Fibroblast of the aortic adventitia (primary cell): ENCODE results near the gene HOXB4. TPM values are rescaled to one million over a fixed set of nuclear protein-coding genes. Genes with fewer than 3 reads are reported as not detected.
A peak's percentile ranks its signal among the peaks of the same experiment; 100 is the strongest.

Source experiments
- DNase-seq: peaks from one replicate; pipeline ENCODE4 v3.0.0-alpha.2; 2010; ENCODE audit warnings: low read depth
- H3K4me3 ChIP-seq: 2 replicates; pipeline ENCODE4 v1.5.1; 2011; ENCODE audit warnings: low read depth, mild to moderate bottlenecking, control low read depth, low read length, moderate library complexity
- total RNA-seq: library from RNA; depleted of rRNA; stranded (reverse); fragments of >200 nt; gene quantifications from 2 replicates; pipeline ENCODE4 v1.2.3, GENCODE V29; 2012; ENCODE audit warnings: low replicate concordance
- TF ChIP-seq, protein P1 (sequence below): IDR thresholded peaks from 2 replicates; pipeline ENCODE4 v1.5.1; 2011; ENCODE audit warnings: mild to moderate bottlenecking, low read length, control low read depth, inconsistent platforms; ENCODE audit not compliant: insufficient read depth

The HOXB4 gene
- total RNA-seq, 1 donor: 3.8 TPM

DNA sequence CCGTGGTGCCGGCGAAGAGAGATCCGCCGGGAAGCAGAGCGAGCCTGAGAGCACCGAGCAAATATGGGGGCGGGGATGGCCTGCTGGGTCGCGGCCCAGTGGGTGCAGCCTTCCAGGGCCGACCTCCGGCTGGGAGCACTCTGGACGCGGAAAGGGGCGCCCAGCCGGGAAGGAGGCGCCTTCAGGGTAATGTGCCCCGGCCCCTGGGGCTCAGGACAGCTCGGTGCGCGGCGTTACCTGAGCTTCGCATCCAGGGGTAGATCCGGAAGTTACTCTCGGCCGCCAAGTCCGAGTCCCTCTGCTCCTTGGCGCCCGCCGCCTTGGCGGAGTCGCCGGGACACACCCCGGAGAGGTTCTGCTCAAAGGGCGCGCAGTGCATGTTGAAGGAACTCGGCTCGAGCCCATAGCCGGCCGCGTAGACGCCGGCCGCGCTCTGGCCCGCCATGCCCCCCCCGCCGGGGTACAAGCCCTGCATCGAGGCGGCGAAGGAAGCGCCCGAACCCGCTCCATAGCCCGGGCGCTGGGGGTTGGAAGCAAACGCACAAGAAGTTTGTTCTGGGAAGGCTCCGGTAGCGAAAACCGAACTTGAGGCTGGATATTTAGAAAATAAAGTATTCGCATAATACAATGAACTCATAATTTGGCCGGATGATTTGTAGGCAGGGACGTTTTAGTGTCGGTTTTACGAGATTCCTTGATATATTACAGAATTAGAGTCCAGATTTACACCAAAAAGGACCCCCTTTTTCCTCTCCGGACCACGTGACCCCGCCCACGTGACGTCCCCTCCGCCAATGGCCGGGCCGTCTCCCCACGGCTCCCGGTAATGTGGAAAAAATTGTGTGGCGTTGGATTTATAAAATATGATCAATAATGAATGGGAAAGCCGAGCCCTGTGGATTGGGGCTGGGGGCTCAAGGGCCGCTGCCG, 32.4 kb upstream of the HOXB4 start, which contains the start of gene HOXB7:
TSS of gene HOXB7 (minus strand) at position 736 of the 930 bp plus-strand sequence. CDS start at position 637, 99 bp downstream.
- DNase-seq: peak; percentile 48
- peak within 1 kb of the TSS; percentile 55 for H3K4me3 ChIP-seq
- TF ChIP-seq, protein P1, sequence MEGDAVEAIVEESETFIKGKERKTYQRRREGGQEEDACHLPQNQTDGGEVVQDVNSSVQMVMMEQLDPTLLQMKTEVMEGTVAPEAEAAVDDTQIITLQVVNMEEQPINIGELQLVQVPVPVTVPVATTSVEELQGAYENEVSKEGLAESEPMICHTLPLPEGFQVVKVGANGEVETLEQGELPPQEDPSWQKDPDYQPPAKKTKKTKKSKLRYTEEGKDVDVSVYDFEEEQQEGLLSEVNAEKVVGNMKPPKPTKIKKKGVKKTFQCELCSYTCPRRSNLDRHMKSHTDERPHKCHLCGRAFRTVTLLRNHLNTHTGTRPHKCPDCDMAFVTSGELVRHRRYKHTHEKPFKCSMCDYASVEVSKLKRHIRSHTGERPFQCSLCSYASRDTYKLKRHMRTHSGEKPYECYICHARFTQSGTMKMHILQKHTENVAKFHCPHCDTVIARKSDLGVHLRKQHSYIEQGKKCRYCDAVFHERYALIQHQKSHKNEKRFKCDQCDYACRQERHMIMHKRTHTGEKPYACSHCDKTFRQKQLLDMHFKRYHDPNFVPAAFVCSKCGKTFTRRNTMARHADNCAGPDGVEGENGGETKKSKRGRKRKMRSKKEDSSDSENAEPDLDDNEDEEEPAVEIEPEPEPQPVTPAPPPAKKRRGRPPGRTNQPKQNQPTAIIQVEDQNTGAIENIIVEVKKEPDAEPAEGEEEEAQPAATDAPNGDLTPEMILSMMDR: no peak

DNA sequence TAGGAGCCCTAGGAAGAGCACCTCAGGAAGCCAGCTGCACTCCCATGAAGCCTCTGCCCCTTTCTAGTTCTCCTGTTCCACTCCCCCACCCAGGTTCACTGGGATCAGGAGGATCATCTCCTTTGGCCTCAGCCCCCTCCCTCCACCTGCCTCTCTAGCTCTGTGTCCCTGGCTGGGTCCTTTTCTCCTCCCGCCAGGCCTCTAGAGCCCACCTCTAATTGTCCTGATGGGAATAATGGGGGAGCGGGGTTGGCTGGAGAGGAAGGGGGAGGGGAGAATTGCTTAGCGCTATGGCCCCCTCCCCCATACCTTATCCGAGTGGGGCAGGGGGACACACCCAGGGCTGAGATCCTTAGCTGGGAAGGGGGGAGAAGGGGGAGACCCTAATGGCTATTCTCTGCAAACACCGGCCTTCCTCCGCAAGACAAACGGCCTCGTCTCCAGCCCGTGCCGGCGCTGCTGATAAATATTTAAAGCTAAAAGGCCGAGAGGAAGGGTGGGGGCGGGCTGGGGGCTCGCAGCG, 31.7 kb upstream of the HOXB4 start:
- TF ChIP-seq, protein P1: no peak
- H3K4me3 ChIP-seq: peak overlapping the region; percentile 55
- no peak for DNase-seq

DNA sequence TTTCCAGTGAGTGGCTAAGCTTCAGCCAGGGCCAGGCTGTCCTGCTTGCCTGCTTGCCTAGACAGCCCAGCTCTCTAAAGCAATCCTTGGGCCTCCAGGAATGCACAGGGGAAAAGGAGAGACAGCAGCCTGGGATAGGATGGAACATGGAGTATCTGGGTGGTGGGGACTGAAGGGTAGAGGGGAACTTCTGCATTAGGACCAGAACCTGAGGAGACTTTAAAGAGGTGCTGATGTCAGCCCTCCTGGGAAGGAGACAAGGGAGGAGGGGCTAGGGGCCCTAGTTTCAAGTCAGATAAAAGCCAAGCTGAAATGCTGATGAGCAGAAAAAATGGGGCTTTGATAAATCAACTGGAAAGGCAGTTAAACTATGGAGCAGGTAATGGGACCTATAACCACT, 30.9 kb upstream of the HOXB4 start:
- TF ChIP-seq, protein P1: no peak
- DNase-seq: no peak
- no peak overlapping the region for H3K4me3 ChIP-seq

DNA sequence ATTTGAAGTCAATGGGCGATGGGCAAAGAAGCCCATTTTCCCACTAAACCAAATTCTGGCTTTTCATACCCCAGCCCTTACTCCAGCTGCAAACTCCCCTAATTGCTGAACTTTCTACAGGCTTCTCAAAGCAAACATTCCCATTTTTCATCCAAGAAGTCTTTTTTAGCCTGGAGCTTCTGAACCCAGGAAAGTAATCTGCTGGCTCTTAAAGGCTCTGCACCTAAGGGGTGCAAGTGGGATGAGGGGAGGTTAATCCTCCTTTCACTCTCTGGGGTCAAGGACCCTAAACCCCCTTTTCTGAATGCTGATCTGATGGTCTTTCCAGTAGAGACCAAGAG, 30.3 kb upstream of the HOXB4 start:
- H3K4me3 ChIP-seq: no peak overlapping the region
- TF ChIP-seq, protein P1: no peak
- no peak for DNase-seq

DNA sequence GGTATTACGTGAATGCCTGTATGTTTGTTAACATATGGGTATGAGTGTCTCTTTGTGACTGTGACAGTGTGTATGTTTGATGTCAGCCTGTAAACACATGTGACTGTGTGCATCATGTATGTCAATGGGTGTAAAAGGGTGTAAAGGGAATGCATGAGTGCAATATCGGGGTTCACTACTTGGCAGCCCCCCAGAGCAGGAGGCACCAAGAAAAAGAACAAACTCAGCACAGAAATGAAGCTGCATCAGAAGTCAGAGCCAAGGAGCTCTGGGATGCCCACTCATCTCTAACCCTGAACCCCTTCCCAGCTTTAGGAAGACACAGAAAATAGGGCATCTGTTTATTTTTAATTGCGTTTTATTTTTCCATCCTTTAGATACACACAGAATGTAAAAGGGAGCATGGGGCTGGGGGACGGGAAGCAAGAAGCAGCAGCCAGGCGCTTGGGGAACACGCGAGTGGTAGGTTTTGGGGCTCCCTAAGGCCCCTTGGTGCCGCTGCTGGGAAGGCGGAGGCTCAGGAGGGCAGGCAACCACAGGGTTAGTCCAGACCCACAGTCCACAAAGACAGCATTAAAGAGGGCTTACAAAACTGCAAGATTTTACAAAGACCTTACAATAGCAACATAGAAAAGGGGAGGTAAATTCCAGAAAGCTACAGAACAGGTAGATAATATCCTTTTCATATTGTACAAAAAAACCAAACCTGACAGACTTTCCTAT, 28.9 kb upstream of the HOXB4 start:
- DNase-seq: no peak
- no peak overlapping the region for H3K4me3 ChIP-seq
- TF ChIP-seq, protein P1: no peak

DNA sequence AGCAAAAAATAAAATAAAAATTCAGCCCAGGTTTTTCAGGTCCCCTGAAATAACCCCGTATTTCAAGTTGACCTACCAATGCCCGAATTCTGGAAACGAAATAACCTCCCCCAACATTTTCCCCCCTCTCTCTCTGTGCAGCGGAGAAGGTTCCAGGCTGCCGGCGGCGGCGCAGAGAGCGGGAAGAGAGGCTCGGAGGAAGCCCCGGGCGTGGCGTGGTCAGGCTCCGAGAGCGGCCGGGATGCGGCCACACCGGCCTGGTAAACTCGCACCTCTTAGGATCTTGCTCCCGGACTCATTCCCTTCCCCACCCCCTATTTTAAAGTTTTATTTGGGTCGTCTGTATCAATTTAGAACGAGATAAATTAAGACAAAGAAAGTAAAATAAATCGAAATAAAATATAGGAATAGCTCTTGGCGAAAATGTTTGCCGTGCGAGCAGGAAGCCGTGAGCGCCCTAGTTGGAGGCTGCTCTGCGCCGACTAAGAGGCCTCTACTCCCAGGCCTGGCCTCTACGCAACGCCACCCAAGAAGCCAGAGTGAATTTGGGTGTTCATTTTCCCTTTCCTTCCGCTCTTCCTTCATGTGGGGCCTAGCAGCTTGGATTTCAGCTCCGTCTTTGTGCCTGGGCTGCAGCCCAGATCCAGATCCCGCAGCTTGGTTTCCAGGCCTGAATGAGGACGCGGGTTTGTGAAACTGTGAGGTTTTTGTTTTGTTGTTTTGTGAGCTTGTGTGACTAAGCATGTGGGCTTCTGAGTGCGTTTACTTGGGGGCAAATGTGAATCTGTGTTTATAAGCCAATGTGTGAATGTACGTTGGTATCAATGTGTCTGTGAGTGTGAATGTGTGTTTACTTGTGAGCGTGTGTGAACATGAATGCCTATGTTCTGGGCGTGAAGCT, 28.1 kb upstream of the HOXB4 start:
- H3K4me3 ChIP-seq: no peak overlapping the region
- no peak for DNase-seq

More for the DNA sequence above, 28.1 kb upstream of the HOXB4 start:
- TF ChIP-seq, protein P1: no peak
